Measurements from ENCODE around the gene PTOV1. TPM values are rescaled to one million over a fixed set of nuclear protein-coding genes. Genes with fewer than 3 reads are reported as not detected.
A peak's percentile ranks its signal among the peaks of the same experiment; 100 is the strongest.

The PTOV1 gene
- total RNA-seq, 1 experiment from 2014 or later, result 67.8 TPM

GRCh38 chr19:49892716-49893115, 41.8 kb downstream of the PTOV1 start:
- Histone ChIP-seq H3K4me3 (ENCODE audit: low read length) (no peak overlapping the region), H3K9me2 (replicated peaks; ENCODE audit: insufficient read depth, low read length) (no peaks in the 10 kb centered on the region), H3K79me2 (ENCODE audit: low read length) (no peaks in the 10 kb centered on the region), H3K9me3 (ENCODE audit: low read length) (no peaks in the 10 kb centered on the region), H3K4me2 (ENCODE audit: low read depth, low read length, poor library complexity, severe bottlenecking) (no peak overlapping the region), H3K27me3 (ENCODE audit: low read length) (peaks cover 3% of the 10 kb centered on the region; the same call in 1 of the 2 replicates), H4K20me1 (ENCODE audit: insufficient read depth, low read depth, low read length) (0 out of 2 replicates have a peak, but pooled peaks cover 12% of the 10 kb centered on the region), H3K36me3 (ENCODE audit: insufficient read depth, low read length) (no peaks in the 10 kb centered on the region), H3K9ac (ENCODE audit: low read length) (no peak overlapping the region), H3K4me1 (ENCODE audit: low read length) (peaks cover 30% of the 10 kb centered on the region), H3K27ac (ENCODE audit: low read length) (no peak overlapping the region), H2AFZ (ENCODE audit: low read length) (no peak overlapping the region)
- DNase-seq, result no peak

- no peak overlapping the region for H3K27ac ChIP-seq (ENCODE audit: low read length)
- peaks cover 3% of the 10 kb centered on the region; the same call in 1 of the 2 replicates for H3K27me3 ChIP-seq (ENCODE audit: low read length)
- no peaks in the 10 kb centered on the region for H3K79me2 ChIP-seq (ENCODE audit: low read length)
- peaks cover 26% of the 10 kb centered on the region for H3K4me1 ChIP-seq (ENCODE audit: low read length)
- no peak overlapping the region for H2AFZ ChIP-seq (ENCODE audit: low read length)
- no peaks in the 10 kb centered on the region for H3K36me3 ChIP-seq (ENCODE audit: insufficient read depth, low read length)
- no peak overlapping the region for H3K4me3 ChIP-seq (ENCODE audit: low read length)
- no peaks in the 10 kb centered on the region for H3K9me2 ChIP-seq (replicated peaks; ENCODE audit: insufficient read depth, low read length)
- H3K9ac ChIP-seq (ENCODE audit: low read length), result no peak overlapping the region
- H3K4me2 ChIP-seq (ENCODE audit: low read depth, low read length, poor library complexity, severe bottlenecking), result no peak overlapping the region
- H3K9me3 ChIP-seq (ENCODE audit: low read length), result no peaks in the 10 kb centered on the region
- no peak for DNase-seq
- H4K20me1 ChIP-seq (ENCODE audit: insufficient read depth, low read depth, low read length), result 0 out of 2 replicates have a peak, but pooled peaks cover 10% of the 10 kb centered on the region
Measured at GRCh38 chr19:49894011-49894664, 43.2 kb downstream of the PTOV1 start.

- H2AFZ ChIP-seq (ENCODE audit: low read length), result no peak overlapping the region
- no peak overlapping the region for H3K9ac ChIP-seq (ENCODE audit: low read length)
- H3K4me2 ChIP-seq (ENCODE audit: low read depth, low read length, poor library complexity, severe bottlenecking), result no peak overlapping the region
- H3K9me2 ChIP-seq (replicated peaks; ENCODE audit: insufficient read depth, low read length), result no peaks in the 10 kb centered on the region
- H3K79me2 ChIP-seq (ENCODE audit: low read length), result no peaks in the 10 kb centered on the region
- no peak for DNase-seq
- H3K27ac ChIP-seq (ENCODE audit: low read length), result no peak overlapping the region
- H3K36me3 ChIP-seq (ENCODE audit: insufficient read depth, low read length), result no peaks in the 10 kb centered on the region
- H3K4me1 ChIP-seq (ENCODE audit: low read length), result peaks cover 22% of the 10 kb centered on the region
- 0 out of 2 replicates have a peak, but pooled peaks cover 10% of the 10 kb centered on the region for H4K20me1 ChIP-seq (ENCODE audit: insufficient read depth, low read depth, low read length)
- peaks cover 3% of the 10 kb centered on the region; the same call in 1 of the 2 replicates for H3K27me3 ChIP-seq (ENCODE audit: low read length)
- no peak overlapping the region for H3K4me3 ChIP-seq (ENCODE audit: low read length)
- no peaks in the 10 kb centered on the region for H3K9me3 ChIP-seq (ENCODE audit: low read length)
Measured at GRCh38 chr19:49894879-49895565, 44.1 kb downstream of the PTOV1 start.

GRCh38 chr19:49895566-49896297, 44.8 kb downstream of the PTOV1 start:
- no peak overlapping the region for H3K27ac ChIP-seq (ENCODE audit: low read length)
- peaks cover 3% of the 10 kb centered on the region; the same call in 1 of the 2 replicates for H3K27me3 ChIP-seq (ENCODE audit: low read length)
- no peaks in the 10 kb centered on the region for H3K79me2 ChIP-seq (ENCODE audit: low read length)
- H3K4me3 ChIP-seq (ENCODE audit: low read length), result no peak overlapping the region
- no peaks in the 10 kb centered on the region for H3K36me3 ChIP-seq (ENCODE audit: insufficient read depth, low read length)
- no peaks in the 10 kb centered on the region for H3K9me2 ChIP-seq (replicated peaks; ENCODE audit: insufficient read depth, low read length)
- DNase-seq, result no peak
- H4K20me1 ChIP-seq (ENCODE audit: insufficient read depth, low read depth, low read length), result 0 out of 2 replicates have a peak, but pooled peaks cover 10% of the 10 kb centered on the region
- peaks cover 16% of the 10 kb centered on the region for H3K4me1 ChIP-seq (ENCODE audit: low read length)
- H3K9me3 ChIP-seq (ENCODE audit: low read length), result no peaks in the 10 kb centered on the region
- H3K9ac ChIP-seq (ENCODE audit: low read length), result no peak overlapping the region
- H2AFZ ChIP-seq (ENCODE audit: low read length), result no peak overlapping the region
- H3K4me2 ChIP-seq (ENCODE audit: low read depth, low read length, poor library complexity, severe bottlenecking), result no peak overlapping the region

GRCh38 chr19:49896863-49897621, 46.1 kb downstream of the PTOV1 start, which contains the start of gene IL4I1:
Gene IL4I1 (minus strand): TSS chr19:49896887. CDS start chr19:49896160, 727 bp downstream.
- no peaks in the 10 kb centered on the region for H3K9me3 ChIP-seq (ENCODE audit: low read length)
- H3K4me3 ChIP-seq (ENCODE audit: low read length), result no peak within 1 kb of the TSS
- no peaks in the 10 kb centered on the region for H3K36me3 ChIP-seq (ENCODE audit: insufficient read depth, low read length)
- DNase-seq, result no peak
- peak within 1 kb of the TSS; percentile 19 for H3K4me2 ChIP-seq (ENCODE audit: low read depth, low read length, poor library complexity, severe bottlenecking)
- no peaks in the 10 kb centered on the region for H3K79me2 ChIP-seq (ENCODE audit: low read length)
- H4K20me1 ChIP-seq (ENCODE audit: insufficient read depth, low read depth, low read length), result 0 out of 2 replicates have a peak, but pooled peaks cover 10% of the 10 kb centered on the region
- H3K27me3 ChIP-seq (ENCODE audit: low read length), result peaks cover 3% of the 10 kb centered on the region; the same call in 1 of the 2 replicates
- no peak within 1 kb of the TSS for H3K9ac ChIP-seq (ENCODE audit: low read length)
- no peak within 1 kb of the TSS for H2AFZ ChIP-seq (ENCODE audit: low read length)
- no peak within 1 kb of the TSS for H3K27ac ChIP-seq (ENCODE audit: low read length)
- H3K4me1 ChIP-seq (ENCODE audit: low read length), result peaks cover 11% of the 10 kb centered on the region
- no peaks in the 10 kb centered on the region for H3K9me2 ChIP-seq (replicated peaks; ENCODE audit: insufficient read depth, low read length)

- Histone ChIP-seq H3K27ac (ENCODE audit: low read length) (no peak overlapping the region), H4K20me1 (ENCODE audit: insufficient read depth, low read depth, low read length) (peaks cover 23% of the 10 kb centered on the region), H3K36me3 (ENCODE audit: insufficient read depth, low read length) (peaks cover 15% of the 10 kb centered on the region), H3K4me1 (ENCODE audit: low read length) (peaks cover 8% of the 10 kb centered on the region), H3K27me3 (ENCODE audit: low read length) (no peaks in the 10 kb centered on the region), H3K79me2 (ENCODE audit: low read length) (no peaks in the 10 kb centered on the region), H3K4me2 (ENCODE audit: low read depth, low read length, poor library complexity, severe bottlenecking) (no peak overlapping the region), H3K9ac (ENCODE audit: low read length) (no peak overlapping the region), H3K9me2 (replicated peaks; ENCODE audit: insufficient read depth, low read length) (no peaks in the 10 kb centered on the region), H3K4me3 (ENCODE audit: low read length) (no peak overlapping the region), H3K9me3 (ENCODE audit: low read length) (no peaks in the 10 kb centered on the region), H2AFZ (ENCODE audit: low read length) (no peak overlapping the region)
- DNase-seq, result no peak
Measured at GRCh38 chr19:49904136-49904535, 53.2 kb downstream of the PTOV1 start.

GRCh38 chr19:49906879-49907564, 56.1 kb downstream of the PTOV1 start:
- Histone ChIP-seq H3K9me3 (ENCODE audit: low read length) (no peaks in the 10 kb centered on the region), H3K27me3 (ENCODE audit: low read length) (no peaks in the 10 kb centered on the region), H3K79me2 (ENCODE audit: low read length) (no peaks in the 10 kb centered on the region), H3K4me3 (ENCODE audit: low read length) (no peak overlapping the region), H2AFZ (ENCODE audit: low read length) (no peak overlapping the region), H3K9ac (ENCODE audit: low read length) (no peak overlapping the region), H3K27ac (ENCODE audit: low read length) (no peak overlapping the region), H4K20me1 (ENCODE audit: insufficient read depth, low read depth, low read length) (peaks cover 40% of the 10 kb centered on the region), H3K9me2 (replicated peaks; ENCODE audit: insufficient read depth, low read length) (no peaks in the 10 kb centered on the region), H3K4me2 (ENCODE audit: low read depth, low read length, poor library complexity, severe bottlenecking) (no peak overlapping the region), H3K4me1 (ENCODE audit: low read length) (peaks cover 8% of the 10 kb centered on the region), H3K36me3 (ENCODE audit: insufficient read depth, low read length) (peaks cover 30% of the 10 kb centered on the region)
- no peak for DNase-seq

Measured in Karpas-422 (cell line).